HEK293 (cell line): ENCODE data around the gene MAB21L3.

Experiments used
- CTCF ChIA-PET: fragments of 350-600 bp; formaldehyde crosslinking; extraction: SDS; loops from one replicate; lab custom pipeline; 2021; ENCODE audit warnings: antibody characterized with exemption; lab: Yijun Ruan, JAX
- POLR2A ChIA-PET: fragments of 300-600 bp; formaldehyde crosslinking; extraction: SDS; loops from one replicate; lab custom pipeline; 2020; ENCODE audit warnings: antibody characterized with exemption, inconsistent platforms; lab: Yijun Ruan, JAX
- H3K27ac ChIP-seq: fragments of 200-500 bp; sonication (Bioruptor generic); 2 replicates; pipeline ENCODE4 v1.5.1; 2014; ENCODE audit warnings: low read depth, low read length, control low read depth, inconsistent platforms; ENCODE audit errors: extremely low read depth
- H3K36me3 ChIP-seq, 2 experiments: fragments of 200-500 bp in 1 of 2; sonication (Bioruptor generic) in 1 of 2; 1 replicate in 1 of 2; 2 replicates in 1 of 2; pipeline ENCODE4 v1.5.1; 2014 to 2017; ENCODE audit warnings: inconsistent platforms in 2 of 2, low read length in 2 of 2; ENCODE audit not compliant: control insufficient read depth in 2 of 2, insufficient read depth in 1 of 2
- H3K4me1 ChIP-seq: fragments of 200-500 bp; sonication (Bioruptor generic); 2 replicates; pipeline ENCODE4 v1.5.1; 2014; ENCODE audit warnings: mild to moderate bottlenecking, low read length, inconsistent platforms; ENCODE audit not compliant: control insufficient read depth, insufficient read depth
- H3K4me3 ChIP-seq: 2 replicates; pipeline ENCODE4 v1.5.1; 2011; ENCODE audit warnings: low read depth, mild to moderate bottlenecking, control low read depth, low read length, moderate library complexity
- H3K9me3 ChIP-seq: fragments of 200-500 bp; sonication (Bioruptor generic); 2 replicates; pipeline ENCODE4 v1.5.1; 2014; ENCODE audit warnings: low read depth, low read length, inconsistent platforms; ENCODE audit not compliant: control insufficient read depth, insufficient read depth
- CTCF ChIP-seq: fragments of 450-650 bp; formaldehyde crosslinking; IDR thresholded peaks from 2 replicates; pipeline ENCODE4 v1.5.1; 2016; ENCODE audit warnings: missing biosample characterization, missing genetic modification characterization
- HOXA7 ChIP-seq: sonication (generic); formaldehyde crosslinking; IDR thresholded peaks from 2 replicates; pipeline ENCODE4 v1.8.1; 2022; ENCODE audit warnings: missing genetic modification reagents, borderline replicate concordance
- HOXC10 ChIP-seq: sonication (generic); formaldehyde crosslinking; IDR thresholded peaks from 2 replicates; pipeline ENCODE4 v1.8.1; 2023; ENCODE audit warnings: mild to moderate bottlenecking, missing genetic modification reagents
- PATZ1 ChIP-seq: fragments of 450-650 bp; formaldehyde crosslinking; IDR thresholded peaks from 2 replicates; pipeline ENCODE4 v1.5.1; 2016; ENCODE audit warnings: missing biosample characterization, missing genetic modification characterization
- PRDM1 ChIP-seq: fragments of 450-650 bp; formaldehyde crosslinking; IDR thresholded peaks from 2 replicates; pipeline ENCODE4; 2016; ENCODE audit warnings: missing biosample characterization, missing genetic modification characterization
- SP2 ChIP-seq: fragments of 450-650 bp; formaldehyde crosslinking; IDR thresholded peaks from 2 replicates; pipeline ENCODE4 v1.5.1; 2016; ENCODE audit warnings: missing biosample characterization, missing genetic modification characterization
- SP7 ChIP-seq: fragments of 450-650 bp; formaldehyde crosslinking; IDR thresholded peaks from 2 replicates; pipeline ENCODE4 v1.5.1; 2016; ENCODE audit warnings: missing biosample characterization, missing genetic modification characterization
- ZFP3 ChIP-seq: fragments of 450-650 bp; formaldehyde crosslinking; IDR thresholded peaks from 2 replicates; pipeline ENCODE4 v1.5.1; 2016; ENCODE audit warnings: low read depth, missing biosample characterization, missing genetic modification characterization
- ZNF121 ChIP-seq: fragments of 450-650 bp; formaldehyde crosslinking; IDR thresholded peaks from 2 replicates; pipeline ENCODE4 v1.5.1; 2016; ENCODE audit warnings: missing biosample characterization, missing genetic modification characterization
- ZNF146 ChIP-seq: fragments of 450-650 bp; formaldehyde crosslinking; IDR thresholded peaks from 2 replicates; pipeline ENCODE4 v1.5.1; 2016; ENCODE audit warnings: missing biosample characterization, missing genetic modification characterization
- ZNF19 ChIP-seq: fragments of 450-650 bp; formaldehyde crosslinking; IDR thresholded peaks from 2 replicates; pipeline ENCODE4; 2016; ENCODE audit warnings: missing biosample characterization, missing genetic modification characterization, low read depth
- ZNF202 ChIP-seq: fragments of 450-650 bp; formaldehyde crosslinking; IDR thresholded peaks from 2 replicates; pipeline ENCODE4 v1.5.1; 2016; ENCODE audit warnings: missing biosample characterization, missing genetic modification characterization, borderline replicate concordance
- ZNF221 ChIP-seq: fragments of 450-650 bp; formaldehyde crosslinking; IDR thresholded peaks from 2 replicates; pipeline ENCODE4 v1.5.1; 2017; ENCODE audit warnings: missing biosample characterization, missing genetic modification characterization, borderline replicate concordance
- ZNF280D ChIP-seq: fragments of 450-650 bp; formaldehyde crosslinking; IDR thresholded peaks from 2 replicates; pipeline ENCODE4 v1.5.1; 2016; ENCODE audit warnings: missing biosample characterization, missing genetic modification characterization
- ZNF311 ChIP-seq: fragments of 450-650 bp; formaldehyde crosslinking; IDR thresholded peaks from 2 replicates; pipeline ENCODE4 v1.5.1; 2017; ENCODE audit warnings: missing biosample characterization, missing genetic modification characterization, borderline replicate concordance
- ZNF571 ChIP-seq: fragments of 450-650 bp; formaldehyde crosslinking; IDR thresholded peaks from 2 replicates; pipeline ENCODE4 v1.5.0; 2017; ENCODE audit warnings: missing biosample characterization, missing genetic modification characterization
- ZNF585B ChIP-seq: fragments of 450-650 bp; formaldehyde crosslinking; IDR thresholded peaks from 2 replicates; pipeline ENCODE4 v1.5.1; 2016; ENCODE audit warnings: missing biosample characterization, missing genetic modification characterization
- ZNF596 ChIP-seq: fragments of 450-650 bp; IDR thresholded peaks from 2 replicates; pipeline ENCODE4 v1.5.0; 2018; ENCODE audit warnings: missing biosample characterization, mild to moderate bottlenecking, missing genetic modification characterization, moderate library complexity
- ZNF626 ChIP-seq: fragments of 450-650 bp; sonication (Bioruptor Pico); formaldehyde crosslinking; IDR thresholded peaks from 2 replicates; pipeline ENCODE4 v1.5.1; 2018; ENCODE audit warnings: missing biosample characterization, missing genetic modification characterization, inconsistent platforms
- ZNF677 ChIP-seq: fragments of 450-650 bp; IDR thresholded peaks from 2 replicates; pipeline ENCODE4 v1.5.0; 2018; ENCODE audit warnings: missing biosample characterization, mild to moderate bottlenecking, missing genetic modification characterization, moderate library complexity
- ZSCAN23 ChIP-seq: fragments of 450-650 bp; formaldehyde crosslinking; IDR thresholded peaks from 2 replicates; pipeline ENCODE4 v1.5.1; 2016; ENCODE audit warnings: missing biosample characterization, missing genetic modification characterization
- TF ChIP-seq, protein P1 (sequence below): fragments of 450-650 bp; formaldehyde crosslinking; IDR thresholded peaks from 2 replicates; pipeline ENCODE4 v1.5.1; 2016; ENCODE audit warnings: missing biosample characterization, missing genetic modification characterization
- TF ChIP-seq, protein P2 (sequence below): fragments of 450-650 bp; formaldehyde crosslinking; IDR thresholded peaks from 2 replicates; pipeline ENCODE4 v1.5.1; 2017; ENCODE audit warnings: missing biosample characterization, missing genetic modification characterization

MAB21L3 gene

GRCh38 chr1:116179419-116179818, 68.2 kb downstream of the MAB21L3 start:
- TF ChIP-seq ZNF596 (tag by site-specific recombination) (no peak), PRDM1 (tag by site-specific recombination) (no peak), HOXA7 (CRISPR knock-in tag) (no peak), ZNF626 (tag by site-specific recombination) (no peak), ZSCAN23 (tag by site-specific recombination) (no peak), ZNF311 (tag by site-specific recombination) (no peak), HOXC10 (CRISPR knock-in tag) (no peak), ZFP3 (tag by site-specific recombination) (no peak), ZNF221 (tag by site-specific recombination) (no peak), SP7 (tag by site-specific recombination) (no peak)
- TF ChIP-seq, protein P1, sequence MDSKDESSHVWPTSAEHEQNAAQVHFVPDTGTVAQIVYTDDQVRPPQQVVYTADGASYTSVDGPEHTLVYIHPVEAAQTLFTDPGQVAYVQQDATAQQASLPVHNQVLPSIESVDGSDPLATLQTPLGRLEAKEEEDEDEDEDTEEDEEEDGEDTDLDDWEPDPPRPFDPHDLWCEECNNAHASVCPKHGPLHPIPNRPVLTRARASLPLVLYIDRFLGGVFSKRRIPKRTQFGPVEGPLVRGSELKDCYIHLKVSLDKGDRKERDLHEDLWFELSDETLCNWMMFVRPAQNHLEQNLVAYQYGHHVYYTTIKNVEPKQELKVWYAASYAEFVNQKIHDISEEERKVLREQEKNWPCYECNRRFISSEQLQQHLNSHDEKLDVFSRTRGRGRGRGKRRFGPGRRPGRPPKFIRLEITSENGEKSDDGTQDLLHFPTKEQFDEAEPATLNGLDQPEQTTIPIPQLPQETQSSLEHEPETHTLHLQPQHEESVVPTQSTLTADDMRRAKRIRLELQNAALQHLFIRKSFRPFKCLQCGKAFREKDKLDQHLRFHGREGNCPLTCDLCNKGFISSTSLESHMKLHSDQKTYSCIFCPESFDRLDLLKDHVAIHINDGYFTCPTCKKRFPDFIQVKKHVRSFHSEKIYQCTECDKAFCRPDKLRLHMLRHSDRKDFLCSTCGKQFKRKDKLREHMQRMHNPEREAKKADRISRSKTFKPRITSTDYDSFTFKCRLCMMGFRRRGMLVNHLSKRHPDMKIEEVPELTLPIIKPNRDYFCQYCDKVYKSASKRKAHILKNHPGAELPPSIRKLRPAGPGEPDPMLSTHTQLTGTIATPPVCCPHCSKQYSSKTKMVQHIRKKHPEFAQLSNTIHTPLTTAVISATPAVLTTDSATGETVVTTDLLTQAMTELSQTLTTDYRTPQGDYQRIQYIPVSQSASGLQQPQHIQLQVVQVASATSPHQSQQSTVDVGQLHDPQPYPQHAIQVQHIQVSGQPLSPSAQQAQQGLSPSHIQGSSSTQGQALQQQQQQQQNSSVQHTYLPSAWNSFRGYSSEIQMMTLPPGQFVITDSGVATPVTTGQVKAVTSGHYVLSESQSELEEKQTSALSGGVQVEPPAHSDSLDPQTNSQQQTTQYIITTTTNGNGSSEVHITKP (tag by site-specific recombination) = no peak
- no peaks in the 10 kb centered on the region for H3K4me1 ChIP-seq
- H3K4me3 ChIP-seq = no peak overlapping the region
- H3K9me3 ChIP-seq = no peaks in the 10 kb centered on the region
- H3K27ac ChIP-seq = no peak overlapping the region
- ChIA-PET POLR2A (no interaction called here), CTCF (interaction anchor here (2.6 kb wide), 1 partner anchor 11 kb away, joined by 12 read pairs; no protein-coding TSS in a partner anchor)
- H3K36me3 ChIP-seq = no peaks in the 10 kb centered on the region

DNA sequence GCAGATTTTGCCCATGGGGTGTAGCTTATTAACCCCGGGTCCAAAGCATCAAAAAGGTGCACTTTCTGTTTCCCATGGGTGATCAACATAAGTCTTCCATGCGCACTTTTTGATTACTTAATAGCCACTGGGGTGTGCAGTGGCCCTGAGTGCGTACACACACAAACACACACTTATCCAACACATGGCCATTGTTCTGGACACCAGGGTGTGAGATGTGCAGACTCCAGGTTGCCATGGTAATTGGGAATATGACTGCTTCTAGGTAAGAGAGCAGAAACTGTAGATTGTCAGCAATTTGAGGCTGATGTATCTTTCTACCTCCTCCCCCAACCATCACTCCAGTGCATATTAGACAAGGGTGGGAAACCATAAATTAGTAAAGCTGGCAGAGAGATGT, 68.8 kb downstream of the MAB21L3 start:
- ChIA-PET CTCF (no interaction called here), POLR2A (no interaction called here)
- H3K36me3 ChIP-seq = no peaks in the 10 kb centered on the region
- H3K27ac ChIP-seq = no peak overlapping the region
- H3K9me3 ChIP-seq = no peaks in the 10 kb centered on the region
- no peaks in the 10 kb centered on the region for H3K4me1 ChIP-seq
- no peak overlapping the region for H3K4me3 ChIP-seq
- no peak for TF ChIP-seq HOXA7 (CRISPR knock-in tag)
- no peak for TF ChIP-seq ZNF677 (tag by site-specific recombination)
- TF ChIP-seq CTCF = no peak
- TF ChIP-seq ZNF202 (tag by site-specific recombination) = no peak
- no peak for TF ChIP-seq ZNF19 (tag by site-specific recombination)
- no peak for TF ChIP-seq SP2 (tag by site-specific recombination)
- no peak for TF ChIP-seq ZNF121 (tag by site-specific recombination)
- no peak for TF ChIP-seq ZNF146 (tag by site-specific recombination)
- no peak for TF ChIP-seq PATZ1 (tag by site-specific recombination)
- no peak for TF ChIP-seq ZNF280D (tag by site-specific recombination)
- TF ChIP-seq, protein P2, sequence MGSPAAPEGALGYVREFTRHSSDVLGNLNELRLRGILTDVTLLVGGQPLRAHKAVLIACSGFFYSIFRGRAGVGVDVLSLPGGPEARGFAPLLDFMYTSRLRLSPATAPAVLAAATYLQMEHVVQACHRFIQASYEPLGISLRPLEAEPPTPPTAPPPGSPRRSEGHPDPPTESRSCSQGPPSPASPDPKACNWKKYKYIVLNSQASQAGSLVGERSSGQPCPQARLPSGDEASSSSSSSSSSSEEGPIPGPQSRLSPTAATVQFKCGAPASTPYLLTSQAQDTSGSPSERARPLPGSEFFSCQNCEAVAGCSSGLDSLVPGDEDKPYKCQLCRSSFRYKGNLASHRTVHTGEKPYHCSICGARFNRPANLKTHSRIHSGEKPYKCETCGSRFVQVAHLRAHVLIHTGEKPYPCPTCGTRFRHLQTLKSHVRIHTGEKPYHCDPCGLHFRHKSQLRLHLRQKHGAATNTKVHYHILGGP = no peak
- no peak for TF ChIP-seq ZNF571 (tag by site-specific recombination)
- TF ChIP-seq ZNF626 (tag by site-specific recombination) = no peak
- no peak for TF ChIP-seq ZNF585B (tag by site-specific recombination)
